ENCODE measurements around the gene ZNF808. TPM values are rescaled to one million over a fixed set of nuclear protein-coding genes. Genes with fewer than 3 reads are reported as not detected.

Gene ZNF808
- total RNA-seq, 6 donors from 2014 or later = 12.6 to 63.9 (median 25.3) TPM

DNA sequence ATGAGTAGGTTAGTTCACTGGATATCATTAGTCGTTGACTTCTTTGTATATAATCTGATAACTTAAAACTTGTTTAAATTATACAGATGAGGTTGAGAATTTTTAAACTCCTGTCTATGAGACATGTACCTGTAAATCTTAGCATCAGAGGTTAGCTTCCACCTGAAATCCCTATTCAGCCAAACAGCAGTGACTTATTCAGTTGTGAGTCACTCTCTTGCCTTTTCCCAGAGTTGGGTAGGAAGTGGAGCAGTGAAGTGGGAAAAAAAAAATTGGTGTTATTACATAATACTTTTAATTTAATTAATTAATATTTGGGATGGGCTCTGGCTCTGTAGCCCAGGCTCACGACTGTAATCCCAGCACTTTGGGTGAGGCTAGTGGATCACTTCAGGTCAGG, 75.5 kb downstream of the ZNF808 start:
- 82 to 90% methylated on average over 2 of the region's 2 CpGs for WGBS, 2 donors
- TF ChIP-seq POLR2AphosphoS5 (IDR thresholded peaks at IDR 0.05) (no peak), POLR2A (IDR thresholded peaks at IDR 0.05) (no peak), EP300 (IDR thresholded peaks at IDR 0.05) (no peak)
- TF ChIP-seq, protein P1, sequence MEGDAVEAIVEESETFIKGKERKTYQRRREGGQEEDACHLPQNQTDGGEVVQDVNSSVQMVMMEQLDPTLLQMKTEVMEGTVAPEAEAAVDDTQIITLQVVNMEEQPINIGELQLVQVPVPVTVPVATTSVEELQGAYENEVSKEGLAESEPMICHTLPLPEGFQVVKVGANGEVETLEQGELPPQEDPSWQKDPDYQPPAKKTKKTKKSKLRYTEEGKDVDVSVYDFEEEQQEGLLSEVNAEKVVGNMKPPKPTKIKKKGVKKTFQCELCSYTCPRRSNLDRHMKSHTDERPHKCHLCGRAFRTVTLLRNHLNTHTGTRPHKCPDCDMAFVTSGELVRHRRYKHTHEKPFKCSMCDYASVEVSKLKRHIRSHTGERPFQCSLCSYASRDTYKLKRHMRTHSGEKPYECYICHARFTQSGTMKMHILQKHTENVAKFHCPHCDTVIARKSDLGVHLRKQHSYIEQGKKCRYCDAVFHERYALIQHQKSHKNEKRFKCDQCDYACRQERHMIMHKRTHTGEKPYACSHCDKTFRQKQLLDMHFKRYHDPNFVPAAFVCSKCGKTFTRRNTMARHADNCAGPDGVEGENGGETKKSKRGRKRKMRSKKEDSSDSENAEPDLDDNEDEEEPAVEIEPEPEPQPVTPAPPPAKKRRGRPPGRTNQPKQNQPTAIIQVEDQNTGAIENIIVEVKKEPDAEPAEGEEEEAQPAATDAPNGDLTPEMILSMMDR (IDR thresholded peaks at IDR 0.05) = no peak
- Histone ChIP-seq H3K27ac (no peak overlapping the region), H3K4me3 (no peak overlapping the region), H3K4me1 (peaks cover 8 to 18% (median 12%) of the 10 kb centered on the region in 4 donors), H3K36me3 (no peaks in the 10 kb centered on the region), H3K9me3 (peaks cover 0 to 20% (median 2%) of the 10 kb centered on the region in 4 donors), H3K27me3 (no peaks in the 10 kb centered on the region)
- ATAC-seq (ENCODE audit: low FRiP score in 2 of 2) (no peak), DNase-seq (no peak)

DNA sequence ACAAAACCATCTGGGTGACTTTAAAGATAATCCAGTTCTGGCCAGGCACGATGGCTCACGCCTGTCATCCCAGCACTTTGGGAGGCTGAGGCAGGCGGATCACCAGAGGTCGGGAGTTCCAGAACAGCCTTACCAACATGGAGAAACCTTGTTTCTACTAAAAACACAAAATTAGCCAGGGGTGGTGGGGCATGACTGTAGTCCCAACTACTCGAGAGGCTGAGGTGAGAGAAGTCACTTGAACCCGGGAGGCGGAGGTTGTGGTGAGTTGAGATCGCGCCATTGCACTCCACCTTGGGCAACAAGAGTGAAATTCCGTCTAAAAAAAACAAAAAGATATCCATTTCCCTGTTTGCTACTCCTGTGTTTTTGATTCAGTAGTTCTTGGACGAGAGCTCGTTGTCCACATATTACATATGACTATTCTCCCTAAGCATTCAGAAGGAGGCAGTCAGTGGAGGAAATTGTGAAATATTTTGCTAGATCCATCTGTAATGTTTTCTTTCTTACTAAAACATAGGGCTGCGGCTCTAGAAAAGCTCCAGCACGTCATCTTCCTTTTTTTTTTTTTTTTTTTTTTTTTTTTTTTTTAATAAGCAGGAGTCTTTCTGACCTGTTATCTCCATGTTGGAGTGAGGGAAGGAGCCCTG, 76.2 kb downstream of the ZNF808 start:
- H3K27ac ChIP-seq = peak overlapping the region in 1 of 4 donors; percentile 37
- peak in 1 of 2 donors; percentile 48 for ATAC-seq (ENCODE audit: low FRiP score in 2 of 2)
- no peak for DNase-seq

More for the DNA sequence above, 76.2 kb downstream of the ZNF808 start:
- no peak overlapping the region for H3K4me3 ChIP-seq
- peaks cover 8 to 18% (median 12%) of the 10 kb centered on the region in 4 donors for H3K4me1 ChIP-seq
- WGBS, 2 donors = 63 to 79% methylated on average over 14 of the region's 14 CpGs
- H3K36me3 ChIP-seq = no peaks in the 10 kb centered on the region
- H3K9me3 ChIP-seq = peaks cover 0 to 20% (median 2%) of the 10 kb centered on the region in 4 donors
- H3K27me3 ChIP-seq = no peaks in the 10 kb centered on the region
- no peak for TF ChIP-seq POLR2A (IDR thresholded peaks at IDR 0.05)
- no peak for TF ChIP-seq EP300 (IDR thresholded peaks at IDR 0.05)
- TF ChIP-seq, protein P1 (IDR thresholded peaks at IDR 0.05) = no peak
- TF ChIP-seq POLR2AphosphoS5 (IDR thresholded peaks at IDR 0.05) = no peak

Small RNA genes lying within 50 kb of the gene (small RNA-seq; reads per million reads assigned to genes)
- 0 reads per million in 4 donors for gene RPL39P34

Other genes with a start within 250 kb of the ZNF808 start
- 10 to 100 TPM in 2 of 6 donors, 1 to 10 TPM in 4; 2.7 to 13.6 (median 8.4) TPM for gene ZNF480, start 230.5 kb upstream of the ZNF808 start, total RNA-seq
- gene ZNF610, start 191.4 kb upstream of the ZNF808 start, total RNA-seq = 1 to 10 TPM; 1.7 to 5.3 (median 2.7) TPM
- 10 to 100 TPM in 5 of 6 donors, 1 to 10 TPM in 1; 9.9 to 19.4 (median 12.4) TPM for gene ZNF880, start 157.7 kb upstream of the ZNF808 start, total RNA-seq
- gene ZNF528, start 129.8 kb upstream of the ZNF808 start, total RNA-seq = 10 to 100 TPM; 10.2 to 36.7 (median 27.5) TPM
- under 1 TPM in 3 of 6 donors, not detected in 3; 0.17 to 0.55 (median 0.30) TPM for gene ZNF534, start 98.5 kb upstream of the ZNF808 start, total RNA-seq
- 1 to 10 TPM in 3 of 6 donors, under 1 TPM in 2, not detected in 1; 0.83 to 2.4 (median 1.0) TPM for gene ZNF578, start 74.1 kb upstream of the ZNF808 start, total RNA-seq
- 10 to 100 TPM in 5 of 6 donors, 1 to 10 TPM in 1; 6.8 to 25.3 (median 16.0) TPM for gene ZNF701, start 42.6 kb downstream of the ZNF808 start, total RNA-seq
- 100 to 1,000 TPM in 1 of 6 donors, 10 to 100 TPM in 5; 27.3 to 161 (median 45.5) TPM for gene ZNF83, start 110.7 kb downstream of the ZNF808 start, total RNA-seq
- gene ZNF611, start 207.4 kb downstream of the ZNF808 start, total RNA-seq = 10 to 100 TPM in 5 of 6 donors, 1 to 10 TPM in 1; 9.0 to 44.0 (median 20.1) TPM